HG03045 (cell line): ENCODE results near the gene P2RY6.

Source experiments
- ATAC-seq: cut with Tn5 transposase; IDR thresholded peaks from one replicate; pipeline ENCODE4 v1.9.1; 2021; ENCODE audit warnings: mild to moderate bottlenecking, moderate library complexity; ENCODE audit not compliant: unreplicated experiment

Gene P2RY6

GRCh38 chr11:73295241-73295995 lies 23.3 kb downstream of the P2RY6 start:
- ATAC-seq = no peak

GRCh38 chr11:73295996-73296318 lies 23.8 kb downstream of the P2RY6 start:
- ATAC-seq = no peak

- ATAC-seq = no peak
Observed at GRCh38 chr11:73296501-73297230, 24.5 kb downstream of the P2RY6 start.

- ATAC-seq = no peak
Observed at GRCh38 chr11:73297231-73297590, 25.1 kb downstream of the P2RY6 start.

- no peak for ATAC-seq
Observed at GRCh38 chr11:73297702-73298101, 25.6 kb downstream of the P2RY6 start.

GRCh38 chr11:73298233-73298632 lies 26.1 kb downstream of the P2RY6 start:
- no peak for ATAC-seq

GRCh38 chr11:73299751-73300150 lies 27.6 kb downstream of the P2RY6 start:
- no peak for ATAC-seq

- ATAC-seq = no peak
Observed at GRCh38 chr11:73306069-73306841, 34.1 kb downstream of the P2RY6 start.

GRCh38 chr11:73306977-73307322 lies 34.8 kb downstream of the P2RY6 start:
- no peak for ATAC-seq

- ATAC-seq = peak; percentile 49
Observed at GRCh38 chr11:73307323-73308002, 35.3 kb downstream of the P2RY6 start.

GRCh38 chr11:73308003-73308960 lies 36.1 kb downstream of the P2RY6 start, which contains the start of gene ARHGEF17:
Gene ARHGEF17 (plus strand): TSS chr11:73308276. CDS start chr11:73308639, 363 bp downstream.
- peak; percentile 33 for ATAC-seq

- ATAC-seq = no peak
Observed at GRCh38 chr11:73308961-73309919, 37.1 kb downstream of the P2RY6 start.

GRCh38 chr11:73310076-73310475 lies 37.9 kb downstream of the P2RY6 start:
- ATAC-seq = no peak

GRCh38 chr11:73310661-73311393 lies 38.7 kb downstream of the P2RY6 start:
- ATAC-seq = no peak

GRCh38 chr11:73311394-73311869 lies 39.3 kb downstream of the P2RY6 start:
- no peak for ATAC-seq

- ATAC-seq = no peak
Observed at GRCh38 chr11:73312036-73312435, 39.9 kb downstream of the P2RY6 start.

GRCh38 chr11:73312851-73313327 lies 40.8 kb downstream of the P2RY6 start:
- ATAC-seq = no peak

- ATAC-seq = peak; percentile 16
Observed at GRCh38 chr11:73313652-73314051, 41.5 kb downstream of the P2RY6 start.
